GM18502 (cell line): ENCODE results near the gene MAGOHB.
"Not testable (repeated sequence)": the region's sequence is repeated elsewhere in the genome, so short reads cannot be mapped to it uniquely, and the experiment has no call there.

Source experiments
- ATAC-seq: cut with Tn5 transposase; IDR thresholded peaks from one replicate; pipeline ENCODE4 v1.9.1; 2021; ENCODE audit warnings: mild to moderate bottlenecking; ENCODE audit not compliant: unreplicated experiment, poor library complexity

The MAGOHB gene

DNA sequence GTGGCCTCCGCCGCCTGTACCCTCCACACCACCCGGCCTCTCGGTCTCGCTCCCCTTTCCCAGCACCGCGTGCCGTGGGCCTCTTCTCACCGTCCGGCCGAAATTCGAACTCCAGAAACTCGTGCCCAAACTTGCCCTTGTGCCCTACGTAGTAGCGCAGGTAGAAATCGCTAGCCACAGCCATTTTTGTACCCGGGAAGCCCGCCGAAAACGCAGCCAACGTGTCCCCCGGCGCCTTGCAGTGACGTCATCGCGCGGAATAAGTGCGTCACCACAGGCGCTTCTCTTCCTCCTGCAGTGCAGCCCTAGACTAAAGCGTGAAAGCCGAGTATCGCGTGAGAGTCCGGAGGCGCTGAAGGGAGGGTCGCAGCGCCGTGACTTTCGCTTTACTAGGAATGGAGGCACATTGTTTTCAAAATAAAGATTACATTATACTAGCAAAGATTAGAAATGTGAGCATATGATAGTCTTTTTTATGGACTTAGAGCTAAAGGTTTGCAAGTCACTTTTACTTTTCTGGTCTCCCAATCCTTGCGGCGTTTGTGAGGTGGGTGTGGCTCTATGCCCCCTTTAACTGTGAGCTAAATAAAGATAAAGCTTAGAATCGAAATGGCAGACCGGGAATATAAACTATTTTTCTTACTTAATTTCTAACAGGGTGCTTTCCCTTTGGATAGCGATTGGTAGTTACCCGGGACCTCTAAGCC lies at the start of gene MAGOHB:
Gene MAGOHB (minus strand): TSS at position 261 of the 707 bp plus-strand sequence. CDS start 77 bp downstream, at position 184.
- peak; percentile 97 for ATAC-seq

DNA sequence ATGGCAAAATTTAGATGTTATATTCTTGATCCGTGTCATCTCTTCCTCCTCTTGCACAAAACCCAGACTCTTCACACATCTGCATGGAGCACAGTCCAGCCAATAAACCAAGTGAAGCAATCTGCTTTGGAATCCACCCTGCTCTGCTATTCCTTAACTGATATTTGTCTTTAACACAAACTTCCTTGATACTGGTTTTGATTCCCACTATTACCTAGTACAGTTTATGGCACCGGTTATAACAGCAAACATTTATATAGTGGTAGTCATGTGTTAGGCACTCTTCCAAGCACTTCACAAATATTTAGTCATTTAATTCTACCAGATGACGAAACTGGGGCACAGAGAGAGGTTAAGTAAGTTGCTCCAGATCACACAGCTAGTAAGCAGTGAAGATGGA lies 47.9 kb upstream of the MAGOHB start:
- ATAC-seq: no peak

GRCh38 chr12:10654003-10654402 lies 40.6 kb upstream of the MAGOHB start:
- ATAC-seq: no peak

GRCh38 chr12:10652192-10652591 lies 38.8 kb upstream of the MAGOHB start:
- ATAC-seq: no peak

DNA sequence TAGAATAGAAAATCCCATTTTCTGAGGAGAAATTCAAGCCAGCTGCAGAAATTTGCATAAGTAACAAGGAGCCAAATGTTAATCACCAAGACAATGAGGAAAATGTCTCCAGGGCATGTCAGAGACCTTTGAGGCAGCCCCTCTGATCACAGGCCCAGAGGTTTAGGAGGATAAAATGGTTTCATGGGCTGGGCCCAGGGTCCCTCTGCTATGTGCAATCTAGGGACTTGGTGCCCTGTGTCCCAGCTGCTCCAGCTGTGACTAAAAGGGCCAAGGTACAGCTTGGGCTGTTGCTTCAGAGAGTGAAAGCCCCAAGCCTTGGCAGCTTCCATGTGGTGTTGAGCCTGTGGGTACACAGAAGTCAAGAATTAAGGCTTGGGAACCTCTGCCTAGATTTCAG lies 33.2 kb upstream of the MAGOHB start:
- ATAC-seq: not testable (repeated sequence)

GRCh38 chr12:10645910-10646309 lies 32.5 kb upstream of the MAGOHB start:
- no peak for ATAC-seq

DNA sequence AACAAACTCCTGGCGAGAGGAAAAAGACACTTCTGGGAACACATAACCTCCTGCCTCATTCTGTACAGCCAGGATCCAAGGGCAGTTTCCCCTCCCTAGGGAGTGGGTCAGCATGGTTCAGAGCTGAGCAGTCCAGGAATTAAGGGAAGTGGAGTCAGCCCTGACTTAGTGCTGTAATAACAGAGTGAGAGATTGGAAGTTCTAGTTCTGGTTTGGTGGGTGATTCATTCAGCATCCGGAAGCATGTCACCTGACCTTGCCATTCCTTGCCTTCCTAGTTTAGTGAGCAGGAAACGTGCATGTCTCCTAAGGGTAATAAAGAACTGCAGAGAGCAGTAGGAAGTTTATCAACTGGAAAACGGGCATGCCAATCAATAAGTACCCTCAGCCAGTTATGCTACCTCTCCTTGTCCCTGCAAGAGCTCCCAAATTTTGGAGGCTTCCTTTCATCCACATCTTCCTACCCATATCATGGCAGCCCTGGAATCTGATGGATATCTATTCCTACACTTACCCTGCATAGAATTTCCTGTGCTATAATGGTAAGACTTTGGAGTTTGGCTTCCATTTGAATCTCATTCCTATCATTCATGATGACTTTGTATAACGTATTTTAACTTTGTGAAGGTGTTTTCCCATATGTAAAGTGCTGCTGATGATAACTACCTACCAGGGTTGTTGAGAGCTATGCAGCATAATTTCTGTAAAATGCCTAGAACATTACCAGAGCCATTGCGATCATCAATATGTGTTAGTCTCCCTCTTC lies 28.5 kb upstream of the MAGOHB start:
- ATAC-seq: no peak

- no peak for ATAC-seq
Observed at GRCh38 chr12:10638728-10639127, 25.3 kb upstream of the MAGOHB start.

GRCh38 chr12:10636611-10637010 lies 23.2 kb upstream of the MAGOHB start:
- ATAC-seq: no peak

DNA sequence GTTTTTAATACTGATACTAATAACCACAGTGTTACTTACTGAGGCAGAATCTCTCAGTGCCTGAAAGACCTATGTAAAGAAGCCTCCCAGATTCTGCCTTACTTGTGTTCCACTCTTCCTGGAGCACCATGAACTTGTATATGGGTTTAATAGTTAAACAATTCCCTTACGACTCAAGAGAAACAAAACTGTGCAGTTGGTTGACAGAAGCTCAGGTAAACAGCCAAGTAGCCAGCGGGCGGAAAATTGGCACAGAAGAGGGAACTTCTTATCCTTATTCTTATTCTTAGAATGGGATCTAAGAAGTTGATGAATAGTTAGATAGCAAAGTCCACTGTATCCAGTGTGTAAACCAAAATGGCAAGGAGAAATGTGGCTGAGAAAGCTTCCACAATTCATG lies 22.7 kb upstream of the MAGOHB start:
- ATAC-seq: no peak

DNA sequence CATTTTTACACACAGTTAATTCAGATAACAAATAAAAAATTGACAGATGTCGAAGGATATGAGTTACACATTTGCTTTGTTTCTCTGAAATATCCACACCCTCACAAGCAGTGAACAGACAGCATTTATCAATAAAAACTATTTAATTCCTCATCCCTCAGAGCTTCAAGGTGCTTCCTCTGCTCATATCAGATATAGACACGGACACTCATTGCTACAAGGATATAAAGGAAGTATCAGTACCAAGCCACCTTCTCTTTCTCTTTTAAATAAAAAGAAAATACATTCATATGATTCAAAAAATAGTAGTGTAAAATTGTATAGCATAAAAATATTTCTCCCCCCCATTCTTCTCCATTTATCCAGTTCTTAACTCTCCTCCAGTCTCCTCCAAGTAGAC lies 21.9 kb upstream of the MAGOHB start:
- no peak for ATAC-seq

DNA sequence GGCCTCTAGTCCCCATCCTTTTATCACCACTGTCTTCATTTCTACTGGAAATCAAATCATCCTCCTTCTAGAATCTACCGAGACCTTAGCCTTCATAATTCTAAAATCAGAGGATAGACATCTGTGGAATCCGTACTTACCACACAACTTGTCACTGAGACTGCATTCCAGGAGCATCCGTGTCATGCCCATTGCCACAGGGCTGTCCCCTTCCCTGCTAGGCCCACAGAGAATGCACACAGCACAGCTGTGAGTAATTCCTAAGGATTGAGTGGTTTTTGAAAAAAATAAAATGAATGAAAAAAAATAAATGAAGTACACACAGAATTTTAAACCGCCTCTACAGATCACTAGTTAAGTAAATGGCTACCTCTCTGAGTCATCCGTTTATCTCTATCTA lies 21.0 kb upstream of the MAGOHB start:
- ATAC-seq: no peak

DNA sequence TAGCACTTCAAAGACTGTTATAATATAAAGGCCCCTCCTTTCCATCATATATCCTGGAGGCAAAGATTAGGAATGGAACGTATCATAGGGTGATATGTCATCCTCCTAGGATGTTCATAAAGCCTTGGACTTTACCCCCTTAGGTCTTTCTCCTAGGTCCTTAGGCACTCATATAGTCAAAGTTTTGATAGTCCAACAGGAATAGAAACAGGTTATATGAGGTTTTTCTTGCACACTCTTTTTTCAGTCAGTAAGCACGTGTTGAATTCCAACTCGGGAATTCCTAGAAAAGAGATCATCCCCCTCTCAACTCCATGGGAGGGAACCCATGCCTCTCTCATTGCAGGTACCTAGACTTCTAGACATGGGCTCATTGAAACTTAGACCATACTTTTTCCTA lies 20.1 kb upstream of the MAGOHB start:
- no peak for ATAC-seq

DNA sequence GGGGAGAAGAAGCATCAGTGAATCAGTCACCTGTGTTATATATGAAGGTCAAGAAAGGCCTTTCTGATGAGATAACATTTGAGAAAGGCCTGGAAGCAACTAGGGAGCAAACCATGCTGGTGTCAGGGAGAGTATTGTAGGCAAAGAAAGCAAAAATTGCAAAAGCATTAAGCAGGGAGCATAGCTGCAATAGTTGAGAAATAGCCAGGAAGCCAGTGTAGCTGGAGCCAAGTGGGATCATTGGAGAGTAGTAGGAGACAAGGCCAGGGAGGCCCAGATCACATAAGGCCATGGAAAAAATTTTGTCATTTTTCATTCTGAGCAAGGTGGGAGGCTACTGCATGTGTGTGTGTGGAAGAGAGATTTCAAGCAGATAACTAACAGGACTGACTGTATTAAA lies 18.8 kb upstream of the MAGOHB start:
- ATAC-seq: no peak

GRCh38 chr12:10624605-10625004 lies 11.2 kb upstream of the MAGOHB start:
- no peak for ATAC-seq

- no peak for ATAC-seq
Observed at GRCh38 chr12:10623131-10623530, 9.7 kb upstream of the MAGOHB start.

GRCh38 chr12:10621278-10621677 lies 7.9 kb upstream of the MAGOHB start:
- no peak for ATAC-seq

DNA sequence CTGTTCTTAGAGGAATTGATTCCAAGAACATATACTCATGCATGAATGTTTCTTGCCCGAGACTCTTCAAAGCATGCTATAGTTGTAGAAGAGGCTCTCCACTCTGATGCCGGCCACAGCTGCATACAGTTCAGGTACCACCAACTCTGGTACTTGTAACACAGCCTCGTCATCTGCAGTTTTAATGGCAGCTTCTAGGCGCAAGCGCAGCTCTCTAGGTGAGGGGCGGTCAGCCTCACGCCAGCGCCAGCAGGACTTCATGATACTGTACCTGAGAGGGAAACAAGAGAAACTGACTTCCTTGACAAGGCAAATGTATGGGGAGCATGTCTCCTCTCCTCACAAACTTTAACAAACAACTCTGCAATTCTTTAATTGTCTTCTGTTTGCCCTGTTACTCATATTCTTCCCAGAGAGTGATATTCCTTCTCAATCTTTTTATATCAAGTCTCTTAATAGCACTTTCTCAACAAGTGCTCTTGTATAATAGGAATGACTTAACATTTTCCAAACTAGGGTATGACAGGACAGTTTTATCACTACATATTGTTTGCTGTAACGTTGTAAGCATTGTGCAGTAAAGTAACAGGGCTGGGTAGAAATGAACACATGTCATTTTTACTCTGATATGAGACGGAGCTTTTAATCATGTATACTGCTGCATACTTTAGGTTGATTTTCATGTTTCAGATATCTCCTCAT lies 6.8 kb upstream of the MAGOHB start:
- ATAC-seq: no peak

DNA sequence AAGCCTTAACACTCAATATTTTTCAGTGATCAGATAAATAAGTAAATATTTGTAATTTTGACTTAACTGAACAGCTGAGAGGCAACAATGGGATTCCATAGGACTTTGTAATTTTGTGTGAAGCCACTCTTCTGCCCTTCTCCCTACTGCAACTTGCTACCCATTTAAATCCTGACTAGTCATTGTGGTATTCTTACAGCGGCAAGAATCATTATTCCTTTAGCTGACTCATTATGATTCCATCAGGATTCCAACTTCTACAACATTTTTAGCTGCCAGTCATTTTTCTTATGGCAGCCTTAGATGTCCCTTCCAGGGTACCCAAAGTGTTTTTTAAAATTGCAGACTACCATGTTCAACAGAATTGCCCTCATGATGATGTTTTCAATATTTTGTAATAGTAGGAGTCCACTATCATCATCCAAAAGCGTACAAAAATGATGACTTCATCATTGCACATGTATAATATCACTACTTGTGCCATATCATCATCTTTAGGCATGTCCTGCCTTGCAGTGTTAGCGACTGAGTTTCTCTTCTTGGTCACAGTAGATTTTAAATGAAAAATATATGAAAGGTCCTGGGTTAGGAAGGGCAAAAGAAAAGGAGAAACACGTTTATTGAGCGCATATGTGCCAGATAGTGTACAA lies 5.1 kb upstream of the MAGOHB start:
- no peak for ATAC-seq

- no peak for ATAC-seq
Observed at GRCh38 chr12:10617863-10618262, 4.5 kb upstream of the MAGOHB start.

- ATAC-seq: no peak
Observed at GRCh38 chr12:10615532-10615931, 2.1 kb upstream of the MAGOHB start.
